Measurements from ENCODE around the gene ZNF467. TPM values are rescaled to one million over a fixed set of nuclear protein-coding genes. Genes with fewer than 3 reads are reported as not detected.

ZNF467 gene
- total and polyA plus RNA-seq, 2 experiments from 2014 or later: 0.10 to 0.40 TPM

DNA sequence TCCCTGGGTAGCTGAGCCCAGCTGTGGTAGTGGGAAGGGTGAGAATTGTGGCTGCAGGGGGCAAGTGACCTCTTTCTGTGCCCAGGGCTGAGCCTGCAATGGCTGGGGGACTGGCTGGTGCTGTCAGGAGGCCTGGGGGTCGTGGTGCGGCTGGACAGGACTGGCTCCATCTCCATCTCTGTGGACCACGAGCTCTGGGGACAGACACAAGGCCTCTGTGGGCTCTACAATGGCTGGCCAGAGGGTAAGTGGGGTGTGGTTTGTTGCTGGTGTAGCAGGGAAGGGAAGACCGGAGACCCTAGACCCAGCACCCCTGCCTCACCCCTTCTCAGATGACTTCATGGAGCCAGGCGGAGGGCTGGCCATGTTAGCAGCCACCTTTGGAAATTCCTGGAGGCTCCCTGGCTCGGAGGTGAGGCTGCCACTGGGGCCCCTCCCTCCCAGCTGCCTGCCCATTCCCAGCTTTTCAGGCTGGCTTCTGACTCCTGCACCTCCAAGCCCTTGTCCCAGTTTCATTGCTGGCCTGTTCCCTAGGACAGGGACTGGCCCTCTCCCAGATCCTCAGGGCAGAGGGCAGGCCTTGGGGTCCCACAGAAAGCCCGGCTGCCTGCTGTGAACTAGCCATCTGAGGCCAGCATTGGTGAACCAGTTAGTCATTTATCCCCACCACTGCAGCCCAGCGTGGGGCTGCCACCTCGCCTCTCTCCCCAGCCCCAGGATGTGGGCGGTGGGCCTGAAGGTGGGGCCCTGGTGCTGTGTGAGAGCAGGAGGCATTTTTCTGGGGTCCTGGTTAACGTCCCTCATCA lies 5.5 kb upstream of the ZNF467 start:
- H4K20me1 ChIP-seq (replicated peaks; ENCODE audit: insufficient read depth): 0 out of 2 replicates have a peak, but pooled peaks cover 6% of the 10 kb centered on the region
- H3K27me3 Mint-ChIP-seq (ENCODE audit: insufficient read depth, low read depth, poor library complexity): peaks cover 31% of the 10 kb centered on the region

More for the DNA sequence above, 5.5 kb upstream of the ZNF467 start:
- no peak for DNase-seq (ENCODE audit: low spot score)
- Mint-ChIP-seq H3K4me3 (no peak overlapping the region), H3K27ac (no peak overlapping the region), H3K9me3 (no peaks in the 10 kb centered on the region), H3K36me3 (ENCODE audit: low read depth) (no peaks in the 10 kb centered on the region; the same call in 2 of the 3 replicates), H3K4me1 (peaks cover 20% of the 10 kb centered on the region)
- no peak for ATAC-seq
- TF ChIP-seq STAT1 (IDR thresholded peaks at IDR 0.05; ENCODE audit: unreplicated experiment) (no peak), EZH2 (IDR thresholded peaks at IDR 0.05; ENCODE audit: low read depth, unreplicated experiment) (no peak), CTCF (conservative IDR thresholded peaks at IDR 0.05; ENCODE audit: low read depth in 2 of 2) (no peak), POLR2AphosphoS5 (IDR thresholded peaks at IDR 0.05; ENCODE audit: low read depth) (no peak), REST (IDR thresholded peaks at IDR 0.05; ENCODE audit: unreplicated experiment) (no peak), NANOG (IDR thresholded peaks at IDR 0.05; ENCODE audit: borderline replicate concordance) (no peak), ZNF114 (CRISPR knock-in tag; IDR thresholded peaks at IDR 0.05) (no peak), CREB1 (CRISPR knock-in tag; IDR thresholded peaks at IDR 0.05; ENCODE audit: low read depth) (no peak)
- H3K4me3 ChIP-seq: no peak overlapping the region
- no peaks in the 10 kb centered on the region for H3K9me2 ChIP-seq (ENCODE audit: insufficient read depth)
- H3K4me1 ChIP-seq (ENCODE audit: insufficient read depth): peaks cover 8% of the 10 kb centered on the region
- no peak overlapping the region for H2AFZ ChIP-seq
- no peak overlapping the region for H3K4me2 ChIP-seq
- no peaks in the 10 kb centered on the region for H3K79me2 ChIP-seq (replicated peaks; ENCODE audit: insufficient read depth)
- H3K27ac ChIP-seq (ENCODE audit: low read depth): no peak overlapping the region
- no peaks in the 10 kb centered on the region for H3F3A ChIP-seq (replicated peaks; ENCODE audit: low read depth)
- no peaks in the 10 kb centered on the region for H3K36me3 ChIP-seq (ENCODE audit: insufficient read depth)
- peaks cover 35% of the 10 kb centered on the region for H3K27me3 ChIP-seq (ENCODE audit: insufficient read depth)
